Transverse colon (tissue), 3 donors: Measurements from ENCODE around the gene UBE2S.

Experiments used
- POLR2A ChIP-seq: fragments of 450-650 bp; IDR thresholded peaks from one replicate; pipeline ENCODE4 v1.6.1; 2016; ENCODE audit warnings: antibody characterized with exemption, mild to moderate bottlenecking, moderate library complexity
- TF ChIP-seq, protein P1 (sequence below), 5 experiments: fragments of 200-600 bp in 3 of 5; fragments of 450-650 bp in 2 of 5; sonication (generic) in 3 of 5; IDR thresholded peaks; 1 replicate in 2 of 5; 2 replicates in 3 of 5; pipeline ENCODE4 v1.5.1; 2016 to 2017; ENCODE audit warnings: antibody characterized with exemption in 5 of 5, inconsistent platforms in 3 of 5, mild to moderate bottlenecking in 2 of 5, moderate library complexity in 1 of 5

DNA sequence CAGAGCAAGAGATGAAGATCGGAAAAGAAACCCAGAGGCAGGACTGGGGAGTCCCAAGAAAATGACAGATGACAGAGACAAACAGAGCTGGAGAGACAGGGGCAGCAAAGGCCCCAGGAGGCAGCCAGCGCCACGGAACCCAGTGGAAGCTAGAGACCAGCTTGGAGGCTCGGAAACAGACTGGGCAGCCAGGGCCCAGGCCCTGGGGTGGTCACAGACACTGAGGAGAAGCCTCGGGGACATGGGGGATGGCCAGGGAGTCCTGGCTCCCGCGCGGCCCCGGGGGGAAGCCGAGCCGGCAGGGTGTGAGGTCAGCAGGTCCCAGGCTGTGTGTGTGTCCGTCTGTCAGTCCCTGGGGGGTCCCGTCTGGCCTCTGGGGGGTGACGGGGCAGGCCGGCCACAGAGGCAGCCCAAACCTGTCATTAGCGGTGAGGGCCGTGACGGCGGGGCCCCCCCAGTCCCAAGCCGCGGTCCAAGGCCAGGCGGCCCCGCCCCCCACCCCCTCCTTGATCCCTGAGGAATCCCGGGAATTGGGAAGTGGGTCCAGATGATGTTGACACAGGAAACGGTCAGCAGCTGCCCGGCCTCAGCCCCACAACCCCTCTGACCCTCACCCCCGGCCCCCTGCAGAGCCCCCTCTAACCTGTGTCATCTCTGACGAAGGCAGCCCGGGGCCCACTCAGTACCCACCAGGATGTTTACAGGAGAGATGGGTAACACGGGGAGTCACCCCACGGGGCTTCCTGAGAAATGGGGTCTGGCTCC, 33.4 kb downstream of the UBE2S start:
- TF ChIP-seq, protein P1, sequence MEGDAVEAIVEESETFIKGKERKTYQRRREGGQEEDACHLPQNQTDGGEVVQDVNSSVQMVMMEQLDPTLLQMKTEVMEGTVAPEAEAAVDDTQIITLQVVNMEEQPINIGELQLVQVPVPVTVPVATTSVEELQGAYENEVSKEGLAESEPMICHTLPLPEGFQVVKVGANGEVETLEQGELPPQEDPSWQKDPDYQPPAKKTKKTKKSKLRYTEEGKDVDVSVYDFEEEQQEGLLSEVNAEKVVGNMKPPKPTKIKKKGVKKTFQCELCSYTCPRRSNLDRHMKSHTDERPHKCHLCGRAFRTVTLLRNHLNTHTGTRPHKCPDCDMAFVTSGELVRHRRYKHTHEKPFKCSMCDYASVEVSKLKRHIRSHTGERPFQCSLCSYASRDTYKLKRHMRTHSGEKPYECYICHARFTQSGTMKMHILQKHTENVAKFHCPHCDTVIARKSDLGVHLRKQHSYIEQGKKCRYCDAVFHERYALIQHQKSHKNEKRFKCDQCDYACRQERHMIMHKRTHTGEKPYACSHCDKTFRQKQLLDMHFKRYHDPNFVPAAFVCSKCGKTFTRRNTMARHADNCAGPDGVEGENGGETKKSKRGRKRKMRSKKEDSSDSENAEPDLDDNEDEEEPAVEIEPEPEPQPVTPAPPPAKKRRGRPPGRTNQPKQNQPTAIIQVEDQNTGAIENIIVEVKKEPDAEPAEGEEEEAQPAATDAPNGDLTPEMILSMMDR (IDR thresholded peaks at IDR 0.05): no peak
- no peak for TF ChIP-seq POLR2A
